GM20431 (cell line): ENCODE data around the gene DNASE1L2.

Experiments used
- in situ Hi-C: fragments of 300-500 bp; cut with MseI, MboI; formaldehyde crosslinking; loops from one replicate; pipeline ENCODE4 v1.15.0; 2020; ENCODE audit warnings: low sequenced_read_pairs; ENCODE audit not compliant: unreplicated experiment

Gene DNASE1L2

DNA sequence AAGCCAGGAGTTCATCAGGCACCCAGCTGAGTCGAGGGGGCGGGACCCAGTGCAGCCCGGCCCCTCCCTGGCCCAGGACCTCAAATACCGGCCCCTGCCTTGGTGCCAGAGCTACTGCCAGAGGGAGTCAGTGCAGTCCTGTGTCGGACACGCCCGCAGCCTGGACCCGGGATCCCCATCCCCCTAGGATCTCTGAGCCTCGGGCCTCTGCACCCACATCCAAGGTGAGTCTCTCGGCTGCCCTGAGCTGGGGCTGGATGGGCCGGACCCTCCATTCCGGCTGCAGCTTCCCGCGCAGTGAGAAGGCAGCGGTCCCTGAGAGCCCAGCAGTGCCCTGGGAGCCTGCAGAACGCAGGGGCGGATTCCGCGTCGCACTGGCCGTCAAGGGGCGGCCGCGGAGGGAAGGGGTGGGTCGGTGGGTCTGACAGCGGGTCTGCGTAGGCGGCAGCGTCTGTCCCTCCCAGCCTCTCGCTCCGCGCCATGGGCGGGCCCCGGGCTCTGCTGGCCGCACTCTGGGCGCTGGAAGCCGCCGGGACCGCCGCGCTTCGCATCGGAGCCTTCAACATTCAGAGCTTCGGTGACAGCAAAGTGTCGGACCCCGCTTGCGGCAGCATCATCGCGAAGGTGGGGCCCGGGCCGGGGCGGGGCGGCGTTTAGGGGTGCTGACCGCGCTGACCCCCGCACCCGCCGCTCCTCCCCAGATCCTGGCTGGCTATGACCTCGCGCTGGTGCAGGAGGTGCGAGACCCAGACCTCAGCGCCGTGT is at the start of gene DNASE1L2:
Gene DNASE1L2 (plus strand): TSS at position 108 of the 765 bp plus-strand sequence. CDS start 373 bp downstream, at position 481.
- in situ Hi-C loops, result no loop called here

- in situ Hi-C loops, result no loop called here
Measured at GRCh38 chr16:2186505-2186904, 49.7 kb upstream of the DNASE1L2 start.

GRCh38 chr16:2187212-2187611 is 49.0 kb upstream of the DNASE1L2 start:
- in situ Hi-C loops, result no loop called here

GRCh38 chr16:2188395-2188794 is 47.8 kb upstream of the DNASE1L2 start:
- in situ Hi-C loops, result no loop called here

- in situ Hi-C loops, result no loop called here
Measured at GRCh38 chr16:2189252-2189893, 46.9 kb upstream of the DNASE1L2 start.

- in situ Hi-C loops, result no loop called here
Measured at GRCh38 chr16:2190002-2190658, 46.1 kb upstream of the DNASE1L2 start.

- in situ Hi-C loops, result no loop called here
Measured at GRCh38 chr16:2190659-2191445, 45.4 kb upstream of the DNASE1L2 start.

GRCh38 chr16:2191446-2191706 is 44.9 kb upstream of the DNASE1L2 start:
- in situ Hi-C loops, result no loop called here

DNA sequence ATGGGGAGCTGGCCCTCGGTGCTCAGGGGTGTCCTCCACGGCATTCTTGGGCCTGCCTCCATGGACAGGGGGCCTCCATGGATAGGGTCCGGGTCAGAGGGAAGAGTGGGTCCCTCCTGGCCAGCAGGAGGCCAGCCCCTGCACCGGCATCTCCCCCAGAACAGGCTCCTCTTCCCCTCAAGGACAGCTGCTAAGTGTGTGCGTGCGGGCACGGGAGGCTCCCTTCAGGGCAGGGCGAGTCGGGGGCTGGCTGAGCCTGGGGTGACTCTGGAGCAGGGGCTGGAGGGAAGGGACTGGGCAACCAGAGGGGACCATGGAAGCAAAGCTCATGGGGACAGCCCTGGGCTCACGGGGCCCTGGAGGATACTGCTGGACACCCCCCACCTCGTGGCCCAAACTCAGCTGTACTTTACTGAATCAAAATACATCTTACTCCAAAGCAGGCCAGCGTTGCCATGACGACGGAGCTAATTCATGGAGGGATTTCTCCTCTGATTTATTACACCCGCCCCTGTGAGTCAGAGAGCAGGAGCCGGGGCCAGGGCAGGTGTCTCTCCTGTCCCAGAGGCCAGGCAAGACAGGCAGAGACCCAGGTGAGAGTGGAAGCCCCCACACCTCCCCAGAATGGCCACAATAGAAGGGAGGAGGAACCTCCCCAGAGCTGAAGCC is 41.9 kb upstream of the DNASE1L2 start:
- in situ Hi-C loops, result no loop called here

- in situ Hi-C loops, result no loop called here
Measured at GRCh38 chr16:2194852-2195321, 41.4 kb upstream of the DNASE1L2 start.

GRCh38 chr16:2195322-2196161 is 40.7 kb upstream of the DNASE1L2 start:
- in situ Hi-C loops, result no loop called here

DNA sequence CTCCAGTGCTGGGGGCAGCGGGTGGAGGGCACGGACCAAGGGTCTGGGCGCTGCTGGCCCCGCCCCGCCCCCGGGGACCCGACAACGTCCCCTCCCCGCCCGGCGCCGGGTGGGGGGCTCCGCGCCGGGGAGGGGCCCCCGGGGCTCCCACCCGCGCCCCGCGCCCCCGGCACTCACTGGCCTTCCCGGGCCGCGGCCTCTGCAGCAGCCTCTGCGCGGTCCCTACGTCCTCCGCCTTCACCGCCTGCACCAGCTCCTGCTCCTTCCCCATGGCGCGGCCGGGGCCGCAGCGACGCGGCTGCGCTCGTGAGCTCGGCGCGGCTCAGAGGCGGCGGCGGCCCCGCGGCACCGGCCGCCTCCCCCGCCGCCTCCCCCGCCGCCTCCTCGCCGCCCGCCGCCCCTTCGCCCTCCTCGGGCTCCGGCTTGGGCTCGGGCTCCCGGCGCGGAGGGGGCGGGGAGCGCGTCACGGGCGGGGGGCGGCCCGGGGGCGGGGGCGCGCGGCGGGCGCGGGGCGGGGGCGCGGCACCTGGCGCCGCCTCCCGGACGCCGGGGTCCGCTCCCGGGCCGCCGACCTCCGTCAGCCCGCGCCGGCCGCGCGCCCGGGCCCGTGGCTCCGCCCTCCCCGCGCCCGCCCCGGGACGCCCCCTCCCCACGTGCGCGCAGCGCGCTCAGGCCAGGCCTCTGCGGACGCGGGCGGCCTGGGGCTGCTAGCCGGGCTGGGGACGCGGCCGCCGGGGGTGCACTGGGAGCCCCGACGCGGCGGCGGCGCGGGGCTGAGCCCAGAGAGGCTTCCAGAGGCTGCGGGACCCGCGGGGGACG is 39.9 kb upstream of the DNASE1L2 start, which contains the start of gene CASKIN1:
Gene CASKIN1 (minus strand): TSS at position 444 of the 819 bp plus-strand sequence. CDS start 173 bp downstream, at position 271.
- in situ Hi-C loops, result no loop called here

DNA sequence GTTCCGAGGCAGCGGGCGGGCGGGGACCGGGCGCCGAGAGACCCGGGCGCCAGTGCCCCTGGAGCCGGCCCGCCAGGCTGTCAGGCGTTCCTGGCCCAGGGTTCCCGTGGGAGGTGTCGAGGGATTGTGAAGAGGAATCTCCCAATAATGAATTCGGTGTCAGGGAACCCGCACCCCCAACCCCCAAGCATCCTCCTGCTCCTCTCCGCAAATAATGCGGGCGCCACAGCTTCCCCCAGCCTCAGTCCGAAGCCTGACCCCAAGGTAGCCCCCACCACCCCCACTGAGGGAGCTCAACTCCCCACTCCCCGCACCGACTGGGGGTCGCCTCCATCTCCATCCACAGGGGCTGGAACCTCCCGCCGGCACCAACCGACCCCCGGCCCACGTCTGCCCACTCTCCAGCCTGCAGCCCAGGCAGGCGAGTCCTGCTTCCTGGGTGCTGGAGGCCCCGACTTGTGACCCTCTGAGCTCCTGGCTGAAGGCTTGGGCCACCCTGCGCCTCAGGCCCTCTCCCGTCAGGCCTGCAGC is 39.2 kb upstream of the DNASE1L2 start:
- in situ Hi-C loops, result no loop called here

- in situ Hi-C loops, result no loop called here
Measured at GRCh38 chr16:2197765-2198164, 38.5 kb upstream of the DNASE1L2 start.

- in situ Hi-C loops, result no loop called here
Measured at GRCh38 chr16:2198283-2198682, 38.0 kb upstream of the DNASE1L2 start.

- in situ Hi-C loops, result no loop called here
Measured at GRCh38 chr16:2199095-2199494, 37.1 kb upstream of the DNASE1L2 start.

DNA sequence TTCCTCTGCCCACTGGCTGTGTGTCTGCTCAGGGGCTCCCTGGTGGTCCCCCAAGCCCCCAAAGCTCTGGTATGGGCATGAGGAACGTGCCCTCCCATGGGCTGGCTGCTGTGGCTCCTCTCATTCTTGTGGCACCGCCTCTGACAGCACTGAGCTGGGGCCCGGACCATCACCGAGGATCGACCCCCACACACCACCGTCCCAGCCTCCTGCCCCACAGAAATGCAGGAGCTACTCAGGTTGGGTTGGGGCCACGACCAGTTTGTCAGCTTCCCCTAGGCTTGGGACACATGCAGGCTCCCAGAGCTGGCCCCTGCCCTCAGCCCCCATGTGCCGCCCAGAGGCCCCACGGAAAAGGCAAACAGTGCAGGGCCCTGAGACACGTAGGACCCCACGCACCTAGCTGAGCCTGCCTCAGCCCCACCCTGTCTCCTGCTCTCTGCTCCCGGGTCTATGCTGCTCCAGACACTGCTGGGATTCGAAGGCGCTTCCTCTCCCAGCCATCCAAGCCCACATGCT is 36.6 kb upstream of the DNASE1L2 start:
- in situ Hi-C loops, result no loop called here

DNA sequence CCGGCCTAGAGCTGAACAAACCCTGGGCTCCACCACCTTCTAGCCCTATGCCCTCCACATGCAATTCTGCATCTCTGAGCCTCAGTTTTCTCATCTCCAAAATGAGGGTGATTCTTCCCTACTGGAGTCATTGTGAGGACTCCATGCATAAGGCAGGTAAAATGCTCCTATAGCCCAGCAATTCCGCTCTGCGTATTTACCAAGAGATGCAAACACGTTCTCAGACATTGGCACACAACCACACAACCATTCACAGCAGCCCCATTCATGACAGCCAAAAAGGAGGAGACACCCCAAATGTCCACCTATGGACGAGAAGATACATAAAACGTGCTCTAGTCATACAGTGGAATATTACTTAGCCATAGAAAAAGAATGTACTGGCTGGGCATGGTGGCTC is 35.9 kb upstream of the DNASE1L2 start:
- in situ Hi-C loops, result no loop called here
